Measurements from ENCODE around the gene DCAF17. TPM values are rescaled to one million over a fixed set of nuclear protein-coding genes. Genes with fewer than 3 reads are reported as not detected.

Gene DCAF17
- total RNA-seq, 4 donors from 2014 or later, result 38.7 to 52.1 (median 46.2) TPM

DNA sequence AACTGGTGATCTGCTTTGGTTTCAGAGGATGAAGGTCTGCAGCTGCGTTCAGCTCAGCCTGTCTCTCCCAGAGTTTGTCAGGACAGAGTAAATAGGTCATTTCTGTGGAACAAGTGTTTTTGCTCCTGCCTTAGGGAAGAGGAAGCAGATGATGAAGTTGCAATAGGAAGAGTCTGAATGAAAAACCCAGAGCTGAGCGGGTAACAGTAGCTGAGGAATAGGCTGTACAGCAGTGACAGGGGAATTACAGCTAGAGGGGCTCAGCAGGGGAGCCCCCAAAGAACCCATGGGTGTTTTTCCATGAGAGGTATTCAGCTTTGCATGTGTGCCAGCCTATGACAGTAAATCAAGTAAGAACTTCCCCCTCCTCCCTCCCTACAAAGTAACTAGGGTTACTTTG lies 78.0 kb downstream of the DCAF17 start:
- no peaks in the 10 kb centered on the region for H3K9me3 ChIP-seq
- no peak for DNase-seq
- TF ChIP-seq POLR2A (IDR thresholded peaks at IDR 0.05), result no peak
- TF ChIP-seq, protein P1, sequence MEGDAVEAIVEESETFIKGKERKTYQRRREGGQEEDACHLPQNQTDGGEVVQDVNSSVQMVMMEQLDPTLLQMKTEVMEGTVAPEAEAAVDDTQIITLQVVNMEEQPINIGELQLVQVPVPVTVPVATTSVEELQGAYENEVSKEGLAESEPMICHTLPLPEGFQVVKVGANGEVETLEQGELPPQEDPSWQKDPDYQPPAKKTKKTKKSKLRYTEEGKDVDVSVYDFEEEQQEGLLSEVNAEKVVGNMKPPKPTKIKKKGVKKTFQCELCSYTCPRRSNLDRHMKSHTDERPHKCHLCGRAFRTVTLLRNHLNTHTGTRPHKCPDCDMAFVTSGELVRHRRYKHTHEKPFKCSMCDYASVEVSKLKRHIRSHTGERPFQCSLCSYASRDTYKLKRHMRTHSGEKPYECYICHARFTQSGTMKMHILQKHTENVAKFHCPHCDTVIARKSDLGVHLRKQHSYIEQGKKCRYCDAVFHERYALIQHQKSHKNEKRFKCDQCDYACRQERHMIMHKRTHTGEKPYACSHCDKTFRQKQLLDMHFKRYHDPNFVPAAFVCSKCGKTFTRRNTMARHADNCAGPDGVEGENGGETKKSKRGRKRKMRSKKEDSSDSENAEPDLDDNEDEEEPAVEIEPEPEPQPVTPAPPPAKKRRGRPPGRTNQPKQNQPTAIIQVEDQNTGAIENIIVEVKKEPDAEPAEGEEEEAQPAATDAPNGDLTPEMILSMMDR (IDR thresholded peaks at IDR 0.05), result no peak
- H3K27me3 ChIP-seq, result no peaks in the 10 kb centered on the region
- intact Hi-C loops (cut with DNase I), result no loop called here
- H3K36me3 ChIP-seq, result no peaks in the 10 kb centered on the region
- no peak overlapping the region for H3K4me3 ChIP-seq (replicated peaks in 1 of 3)
- H3K27ac ChIP-seq, result peak overlapping the region; percentile 5 to 77 (median 62)
- peaks cover 28 to 38% of the 10 kb centered on the region in 2 donors for H3K4me1 ChIP-seq
- WGBS, 2 donors, result 80 to 90% methylated on average over 2 of the region's 2 CpGs

DNA sequence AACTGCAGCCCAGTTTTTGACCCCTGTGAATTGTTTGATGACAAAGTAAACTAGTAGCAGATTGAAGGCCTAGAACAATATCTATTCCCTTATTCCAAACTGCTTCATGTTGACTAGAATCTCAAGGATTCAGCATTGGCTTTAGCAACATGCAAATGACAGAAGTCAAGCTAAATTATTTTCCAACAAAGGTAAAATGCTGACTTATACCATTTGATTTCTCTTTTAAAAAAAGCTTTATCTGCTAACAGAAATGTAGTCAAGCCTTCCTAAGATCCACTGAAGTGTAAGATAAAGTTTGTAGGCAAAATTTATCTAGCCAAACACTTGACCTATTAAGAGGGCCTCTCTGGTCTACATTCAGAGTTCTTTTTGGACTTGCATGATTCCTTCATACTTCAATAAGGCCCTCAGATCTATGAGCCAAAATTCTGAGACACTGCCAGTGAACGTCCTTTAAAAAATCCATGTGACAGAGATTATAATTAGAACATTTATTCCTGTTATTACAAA lies 78.7 kb downstream of the DCAF17 start:
- DNase-seq, result no peak

DNA sequence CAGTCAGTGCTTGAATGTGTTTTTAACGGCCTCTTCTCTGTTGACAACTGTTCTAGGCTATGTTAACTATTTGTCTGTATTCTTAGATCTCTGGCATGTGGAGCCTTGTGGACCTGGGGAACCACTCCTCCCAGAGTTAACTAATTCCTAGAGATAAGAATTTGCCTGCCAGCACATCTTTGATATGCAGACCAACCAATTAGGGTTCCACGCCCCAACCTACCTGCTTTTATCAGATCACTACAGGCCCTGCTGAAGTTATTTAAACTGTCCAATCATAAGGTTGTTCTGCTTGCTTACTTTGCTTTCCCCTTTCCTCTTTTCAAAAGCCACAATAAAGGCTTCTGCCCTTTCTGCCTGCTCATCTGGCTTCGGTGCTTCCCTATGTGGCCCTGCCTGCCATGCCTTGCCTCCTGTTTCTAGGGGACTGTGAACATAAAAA lies 79.7 kb downstream of the DCAF17 start:
- no peaks in the 10 kb centered on the region for H3K27me3 ChIP-seq
- no peaks in the 10 kb centered on the region for H3K36me3 ChIP-seq
- H3K4me1 ChIP-seq, result peaks cover 28 to 38% of the 10 kb centered on the region in 2 donors
- WGBS, 2 donors, result 58 to 61% methylated on average over 3 of the region's 3 CpGs
- DNase-seq, result no peak
- intact Hi-C loops (cut with DNase I), result no loop called here
- H3K4me3 ChIP-seq (replicated peaks in 1 of 3), result no peak overlapping the region
- peak overlapping the region; percentile 40 to 77 (median 62) for H3K27ac ChIP-seq
- TF ChIP-seq POLR2A (IDR thresholded peaks at IDR 0.05), result no peak
- TF ChIP-seq, protein P1 (IDR thresholded peaks at IDR 0.05), result no peak
- H3K9me3 ChIP-seq, result no peaks in the 10 kb centered on the region

More for the DNA sequence above, 78.7 kb downstream of the DCAF17 start:
- Histone ChIP-seq H3K4me3 (replicated peaks in 1 of 3) (no peak overlapping the region), H3K9me3 (no peaks in the 10 kb centered on the region), H3K27ac (peak overlapping the region; percentile 5 to 77 (median 62)), H3K4me1 (peaks cover 28 to 38% of the 10 kb centered on the region in 2 donors), H3K36me3 (no peaks in the 10 kb centered on the region), H3K27me3 (no peaks in the 10 kb centered on the region)
- 19 to 42% methylated on average over 1 of the region's 1 CpG for WGBS, 2 donors
- TF ChIP-seq, protein P1 (IDR thresholded peaks at IDR 0.05), result no peak
- no peak for TF ChIP-seq POLR2A (IDR thresholded peaks at IDR 0.05)
- intact Hi-C loops (cut with DNase I), result no loop called here

DNA sequence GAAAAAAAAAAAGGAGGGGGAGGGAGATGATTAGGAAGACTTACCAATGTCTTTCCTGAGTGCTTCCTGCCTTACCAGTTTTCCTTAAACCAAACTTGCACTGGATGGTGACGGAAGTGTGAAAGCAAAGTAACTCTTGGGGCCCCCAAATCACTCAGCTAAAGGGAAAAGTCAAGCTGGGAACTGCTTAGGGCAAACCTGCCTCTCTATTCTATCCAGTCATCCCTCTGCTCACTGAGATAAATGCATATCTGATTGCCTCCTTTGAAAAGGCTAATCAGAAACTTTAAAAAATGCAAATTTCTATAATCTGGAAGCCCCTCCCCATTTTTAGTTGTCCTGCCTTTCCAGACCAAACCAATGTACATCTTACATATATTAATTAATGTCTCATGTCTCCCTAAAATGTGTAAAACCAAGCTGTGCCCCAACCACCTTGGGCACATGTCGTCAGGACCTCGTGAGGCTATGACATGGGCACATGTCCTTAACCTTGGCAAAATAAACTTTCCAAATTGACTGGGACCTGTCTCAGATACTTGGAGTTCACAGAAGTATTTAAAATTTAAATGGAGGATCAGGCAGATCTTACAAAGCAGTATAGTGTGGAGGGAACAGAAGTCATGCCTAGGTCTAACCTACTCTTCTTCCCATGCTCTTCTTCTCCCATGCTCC lies 81.0 kb downstream of the DCAF17 start:
- DNase-seq, result no peak
- Histone ChIP-seq H3K9me3 (no peaks in the 10 kb centered on the region), H3K4me3 (replicated peaks in 1 of 3) (no peak overlapping the region), H3K4me1 (peaks cover 28 to 41% of the 10 kb centered on the region in 2 donors), H3K36me3 (no peaks in the 10 kb centered on the region), H3K27ac (peak overlapping the region; percentile 40 to 77 (median 62)), H3K27me3 (no peaks in the 10 kb centered on the region)
- intact Hi-C loops (cut with DNase I), result no loop called here
- TF ChIP-seq POLR2A (IDR thresholded peaks at IDR 0.05), result no peak
- TF ChIP-seq, protein P1 (IDR thresholded peaks at IDR 0.05), result no peak
- WGBS, 2 donors, result 93 to 95% methylated on average over 3 of the region's 3 CpGs

DNA sequence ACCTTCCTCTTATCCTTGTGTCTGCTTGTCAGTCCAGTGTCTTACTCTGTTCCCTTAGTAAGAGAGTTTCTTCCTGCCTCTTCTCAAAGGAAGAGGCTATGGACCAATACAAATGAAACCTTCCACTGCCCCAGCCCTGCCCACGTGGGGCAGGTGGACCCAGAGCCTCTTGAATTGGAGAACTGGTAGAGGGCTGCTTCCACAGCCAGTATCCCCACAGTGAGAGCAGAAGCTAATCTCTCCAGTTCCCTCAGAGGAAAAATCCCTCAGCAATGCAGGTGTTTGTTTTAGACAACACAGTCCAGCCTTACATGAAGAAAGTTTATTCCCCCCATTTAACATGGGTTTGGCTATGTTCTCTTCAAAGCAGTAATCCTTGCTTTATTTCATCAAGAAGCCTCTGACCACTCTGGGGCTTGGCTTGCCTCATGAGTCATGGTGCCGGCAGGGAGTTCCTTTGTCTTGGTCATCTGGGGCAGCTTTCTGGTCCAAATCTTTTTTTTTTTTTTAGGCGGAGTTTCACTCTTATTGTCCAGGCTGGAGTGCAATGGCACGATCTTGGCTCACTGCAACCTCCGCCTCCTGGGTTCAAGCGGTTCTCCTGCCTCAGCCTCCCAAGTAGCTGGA lies 81.8 kb downstream of the DCAF17 start:
- DNase-seq, result no peak
- TF ChIP-seq, protein P1 (IDR thresholded peaks at IDR 0.05), result no peak
- TF ChIP-seq POLR2A (IDR thresholded peaks at IDR 0.05), result no peak
- 71 to 75% methylated on average over 6 of the region's 6 CpGs for WGBS, 2 donors
- Histone ChIP-seq H3K27ac (no peak overlapping the region), H3K27me3 (no peaks in the 10 kb centered on the region), H3K36me3 (no peaks in the 10 kb centered on the region), H3K4me1 (peaks cover 35 to 48% of the 10 kb centered on the region in 2 donors), H3K4me3 (replicated peaks in 1 of 3) (no peak overlapping the region), H3K9me3 (no peaks in the 10 kb centered on the region)
- intact Hi-C loops (cut with DNase I), result no loop called here

Data from thyroid gland (tissue), 4 donors.